Omental fat pad (tissue), 4 donors: Measurements from ENCODE around the gene PRKCE. TPM values are rescaled to one million over a fixed set of nuclear protein-coding genes. Genes with fewer than 3 reads are reported as not detected.

Experiments used
- ATAC-seq: fragments of 150-250 bp; one replicate; pipeline ENCODE4 v1.9.1; 2016; ENCODE audit warnings: mild to moderate bottlenecking, moderate library complexity; ENCODE audit not compliant: low FRiP score
- DNase-seq: peaks from one replicate; pipeline ENCODE4 v3.0.0-alpha.2; 2019; ENCODE audit warnings: low spot score
- total RNA-seq, 4 donors: library from RNA; depleted of rRNA; stranded (reverse); fragments of >200 nt; gene quantifications; one replicate each; pipeline ENCODE4 v1.1.0, GENCODE V29; 2016
- TF ChIP-seq, protein P1 (sequence below), 3 donors: fragments of 450-650 bp; IDR thresholded peaks; one replicate each; pipeline ENCODE4 v1.5.1; 2016 to 2017; ENCODE audit warnings: antibody characterized with exemption in 3 of 3, mild to moderate bottlenecking in 3 of 3, moderate library complexity in 2 of 3

The PRKCE gene
- total RNA-seq, 4 donors from 2014 or later: 8.8 to 24.3 (median 14.0) TPM

DNA sequence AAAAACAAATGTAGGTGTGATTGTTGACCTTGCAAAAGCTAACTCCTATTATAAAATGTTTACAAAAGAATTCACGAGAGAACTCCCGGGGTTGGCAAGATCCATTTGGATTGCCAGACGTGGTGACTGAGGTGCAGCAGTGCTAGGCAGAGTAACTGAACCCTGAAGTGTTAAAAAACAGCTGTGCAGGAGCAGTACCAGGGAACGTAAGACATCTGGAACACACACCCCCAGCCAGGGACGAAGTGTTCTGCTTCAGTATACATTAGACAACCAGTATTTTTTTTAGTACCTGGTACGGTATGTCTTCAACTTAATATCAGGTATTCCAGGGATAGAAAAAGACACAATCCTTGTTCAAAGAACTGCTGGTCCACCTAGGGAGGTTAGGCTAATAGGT, 373.6 kb downstream of the PRKCE start:
- TF ChIP-seq, protein P1, sequence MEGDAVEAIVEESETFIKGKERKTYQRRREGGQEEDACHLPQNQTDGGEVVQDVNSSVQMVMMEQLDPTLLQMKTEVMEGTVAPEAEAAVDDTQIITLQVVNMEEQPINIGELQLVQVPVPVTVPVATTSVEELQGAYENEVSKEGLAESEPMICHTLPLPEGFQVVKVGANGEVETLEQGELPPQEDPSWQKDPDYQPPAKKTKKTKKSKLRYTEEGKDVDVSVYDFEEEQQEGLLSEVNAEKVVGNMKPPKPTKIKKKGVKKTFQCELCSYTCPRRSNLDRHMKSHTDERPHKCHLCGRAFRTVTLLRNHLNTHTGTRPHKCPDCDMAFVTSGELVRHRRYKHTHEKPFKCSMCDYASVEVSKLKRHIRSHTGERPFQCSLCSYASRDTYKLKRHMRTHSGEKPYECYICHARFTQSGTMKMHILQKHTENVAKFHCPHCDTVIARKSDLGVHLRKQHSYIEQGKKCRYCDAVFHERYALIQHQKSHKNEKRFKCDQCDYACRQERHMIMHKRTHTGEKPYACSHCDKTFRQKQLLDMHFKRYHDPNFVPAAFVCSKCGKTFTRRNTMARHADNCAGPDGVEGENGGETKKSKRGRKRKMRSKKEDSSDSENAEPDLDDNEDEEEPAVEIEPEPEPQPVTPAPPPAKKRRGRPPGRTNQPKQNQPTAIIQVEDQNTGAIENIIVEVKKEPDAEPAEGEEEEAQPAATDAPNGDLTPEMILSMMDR (IDR thresholded peaks at IDR 0.05): no peak
- ATAC-seq (no peak), DNase-seq (no peak)

DNA sequence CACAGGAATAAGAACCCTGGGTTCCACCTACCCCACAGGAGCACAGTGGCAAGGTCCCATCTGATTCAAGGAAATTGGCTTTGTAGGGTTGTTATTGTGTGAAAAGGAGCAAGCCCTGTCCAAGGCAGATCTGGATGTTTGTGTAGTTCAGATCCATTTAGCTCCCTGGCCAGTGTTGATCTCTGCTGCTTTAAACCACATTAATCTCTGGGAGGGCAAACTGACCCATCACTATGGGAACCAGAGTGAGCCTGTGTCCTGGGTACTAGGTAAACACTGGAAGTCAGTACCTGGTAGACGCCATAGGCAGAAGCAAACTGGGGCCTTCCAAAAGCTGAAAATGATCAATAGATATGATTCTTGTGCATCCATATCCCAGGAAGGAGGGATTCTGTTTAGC, 374.2 kb downstream of the PRKCE start:
- ATAC-seq (no peak), DNase-seq (no peak)
- TF ChIP-seq, protein P1 (IDR thresholded peaks at IDR 0.05): no peak

DNA sequence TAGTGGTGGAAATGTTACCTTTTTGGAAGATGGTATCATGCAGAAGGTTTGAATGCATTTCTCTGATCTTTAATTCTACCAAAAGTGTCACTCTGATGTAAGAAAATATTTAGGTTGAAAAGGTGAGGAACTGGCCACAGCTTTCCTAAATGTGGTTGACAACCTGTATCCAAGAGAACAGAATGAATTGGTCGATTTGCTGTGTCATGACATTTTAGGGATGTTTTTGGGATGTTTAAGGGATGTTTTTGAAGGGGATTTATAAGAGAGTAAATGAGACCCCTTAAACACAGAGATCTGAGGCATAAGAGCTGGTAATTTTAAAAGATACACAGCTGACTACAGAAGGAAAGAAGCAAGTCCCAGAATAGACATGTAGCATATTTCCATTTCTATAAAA, 375.0 kb downstream of the PRKCE start:
- DNase-seq (no peak), ATAC-seq (no peak)
- TF ChIP-seq, protein P1 (IDR thresholded peaks at IDR 0.05): no peak

DNA sequence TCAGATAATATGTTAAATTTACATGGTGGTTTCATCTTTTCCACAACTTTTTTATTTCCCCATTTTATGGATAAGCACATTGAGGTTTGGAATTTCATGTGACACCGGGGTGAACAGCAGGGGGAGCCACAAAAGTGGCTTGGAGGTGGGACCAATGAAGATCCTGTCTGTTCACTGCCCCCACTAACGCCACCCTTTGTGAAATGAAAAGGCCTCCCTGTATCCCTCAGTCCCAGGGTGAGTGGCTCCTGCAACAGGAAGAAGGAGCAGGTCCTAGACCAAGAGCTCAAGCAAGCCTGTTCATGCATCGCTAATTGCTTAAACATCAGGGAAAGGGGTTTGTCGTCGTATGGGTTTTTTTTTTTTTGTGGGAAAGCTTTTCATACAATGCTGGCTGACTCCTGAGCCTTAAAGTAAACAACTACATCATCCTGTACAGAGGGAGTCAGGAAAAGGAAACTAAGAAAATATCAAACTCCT, 377.9 kb downstream of the PRKCE start:
- ATAC-seq (no peak), DNase-seq (no peak)
- TF ChIP-seq, protein P1 (IDR thresholded peaks at IDR 0.05): no peak

DNA sequence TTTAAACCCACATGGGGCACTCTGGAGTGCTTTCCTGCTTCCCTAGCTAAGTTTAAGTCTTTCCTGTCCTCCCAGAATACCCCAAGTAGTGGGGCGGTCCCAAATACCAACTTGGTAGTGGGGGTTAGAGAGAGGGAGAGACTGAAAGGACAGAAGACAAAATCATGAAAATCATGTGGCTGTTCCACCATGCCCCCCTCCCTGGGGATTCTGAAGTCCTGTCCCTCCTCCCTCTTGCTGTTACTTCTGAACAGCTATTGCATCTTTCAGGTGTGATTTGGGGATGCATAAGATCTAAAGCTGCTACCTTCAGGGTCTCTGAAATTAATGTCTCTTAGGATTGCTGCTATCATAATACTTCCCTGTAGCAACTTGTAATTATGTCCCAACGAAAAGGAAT, 378.9 kb downstream of the PRKCE start:
- no peak for ATAC-seq
- DNase-seq: no peak

DNA sequence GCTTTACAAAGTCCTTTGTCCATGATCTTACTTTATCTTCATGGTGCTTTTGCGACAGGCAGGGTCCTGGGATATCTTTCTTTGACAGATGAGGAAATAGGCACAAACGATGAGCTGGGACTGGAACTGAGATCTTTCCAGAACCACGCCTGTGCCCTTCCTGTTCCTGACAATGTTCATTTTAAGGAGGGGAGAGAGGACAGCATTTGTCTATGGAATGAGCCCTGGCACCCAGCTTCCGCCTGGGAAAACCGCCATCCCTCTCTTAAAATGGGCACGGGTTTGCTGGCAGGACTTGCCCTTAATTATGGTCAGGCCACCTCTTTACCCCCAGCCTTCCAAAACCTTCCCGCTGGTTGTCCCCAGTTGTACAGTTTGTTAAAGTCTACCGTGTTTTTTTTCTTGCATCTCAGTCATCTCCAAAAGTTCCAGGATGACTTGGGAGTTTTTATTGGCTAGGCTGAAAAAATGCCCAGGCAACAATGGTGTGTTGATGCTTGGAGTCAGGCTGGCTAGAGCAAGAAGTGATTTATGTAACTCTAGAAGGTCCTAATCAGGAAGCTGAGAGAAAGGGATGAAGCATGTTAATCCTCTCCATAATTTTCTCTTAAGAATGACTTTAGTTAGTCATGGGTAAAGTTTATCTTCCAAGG, 380.8 kb downstream of the PRKCE start:
- no peak for DNase-seq
- TF ChIP-seq, protein P1 (IDR thresholded peaks at IDR 0.05): no peak
- ATAC-seq: no peak

More for the DNA sequence above, 378.9 kb downstream of the PRKCE start:
- TF ChIP-seq, protein P1 (IDR thresholded peaks at IDR 0.05): no peak

DNA sequence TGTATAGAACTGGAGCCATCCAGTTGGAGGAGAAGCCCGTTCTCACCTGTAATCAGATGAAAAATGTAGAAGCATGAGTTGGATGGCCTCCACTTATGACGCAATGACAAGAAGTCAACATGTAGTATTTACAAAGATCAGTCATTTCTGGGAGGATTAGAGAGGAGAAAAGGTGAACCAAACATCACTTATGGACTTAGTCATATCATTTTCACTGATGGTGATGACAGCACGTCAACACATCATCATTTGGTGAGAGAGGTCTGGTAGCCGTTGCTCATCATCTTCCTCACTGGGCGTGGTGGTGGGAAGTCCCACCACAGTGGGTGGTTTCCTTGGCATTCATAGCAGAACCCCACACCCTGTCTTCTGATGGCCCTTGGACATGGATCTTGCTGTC, 381.5 kb downstream of the PRKCE start:
- TF ChIP-seq, protein P1 (IDR thresholded peaks at IDR 0.05): no peak
- no peak for ATAC-seq
- no peak for DNase-seq
